Activated CD4-positive, alpha-beta T cell treated with anti-CD3 and anti-CD28 coated beads, Interleukin-2, amount 50 U/mL, for 16 hours (primary cell): ENCODE measurements around the gene RCE1.

Source experiments
- DNase-seq: peaks from one replicate; pipeline ENCODE4 v3.0.0-alpha.2; 2020

The RCE1 gene

GRCh38 chr11:66870616-66871520 is 27.6 kb downstream of the RCE1 start:
- DNase-seq: no peak

GRCh38 chr11:66871521-66871901 is 28.3 kb downstream of the RCE1 start:
- DNase-seq: no peak

- no peak for DNase-seq
Measured at GRCh38 chr11:66874232-66874631, 31.0 kb downstream of the RCE1 start.

- DNase-seq: no peak
Measured at GRCh38 chr11:66875378-66875777, 32.1 kb downstream of the RCE1 start.

- no peak for DNase-seq
Measured at GRCh38 chr11:66877588-66878385, 34.5 kb downstream of the RCE1 start.

- DNase-seq: no peak
Measured at GRCh38 chr11:66878474-66878873, 35.2 kb downstream of the RCE1 start.

- DNase-seq: no peak
Measured at GRCh38 chr11:66879000-66879399, 35.8 kb downstream of the RCE1 start.

GRCh38 chr11:66879583-66879982 is 36.3 kb downstream of the RCE1 start:
- DNase-seq: no peak

- DNase-seq: no peak
Measured at GRCh38 chr11:66879999-66880398, 36.8 kb downstream of the RCE1 start.

GRCh38 chr11:66880496-66881450 is 37.5 kb downstream of the RCE1 start:
- DNase-seq: no peak

GRCh38 chr11:66881451-66881835 is 38.2 kb downstream of the RCE1 start:
- DNase-seq: no peak

GRCh38 chr11:66881927-66882452 is 38.7 kb downstream of the RCE1 start:
- DNase-seq: no peak

- no peak for DNase-seq
Measured at GRCh38 chr11:66882561-66883015, 39.3 kb downstream of the RCE1 start.

GRCh38 chr11:66883016-66883965 is 40.0 kb downstream of the RCE1 start:
- peak; percentile 62 for DNase-seq

- DNase-seq: no peak
Measured at GRCh38 chr11:66884443-66884842, 41.2 kb downstream of the RCE1 start.

- no peak for DNase-seq
Measured at GRCh38 chr11:66885469-66885868, 42.2 kb downstream of the RCE1 start.

GRCh38 chr11:66885950-66886440 is 42.8 kb downstream of the RCE1 start:
- no peak for DNase-seq

- no peak for DNase-seq
Measured at GRCh38 chr11:66886671-66887221, 43.5 kb downstream of the RCE1 start.

- DNase-seq: no peak
Measured at GRCh38 chr11:66887526-66887925, 44.3 kb downstream of the RCE1 start.

- DNase-seq: no peak
Measured at GRCh38 chr11:66888282-66888681, 45.0 kb downstream of the RCE1 start.

GRCh38 chr11:66889960-66890359 is 46.7 kb downstream of the RCE1 start:
- DNase-seq: no peak
